ENCODE results near the gene EXOC6B. TPM values are rescaled to one million over a fixed set of nuclear protein-coding genes. Genes with fewer than 3 reads are reported as not detected.

EXOC6B gene
- total RNA-seq, 4 donors from 2014 or later: 15.7 to 58.4 (median 37.9) TPM

GRCh38 chr2:72175636-72176035 lies 650.2 kb downstream of the EXOC6B start:
- Histone ChIP-seq H3K27ac (no peak overlapping the region), H3K4me3 (no peak overlapping the region), H3K9me3 (no peaks in the 10 kb centered on the region), H3K27me3 (no peaks in the 10 kb centered on the region), H3K36me3 (peaks cover 0 to 8% (median 4%) of the 10 kb centered on the region in 4 donors), H3K4me1 (no peaks in the 10 kb centered on the region)
- no peak for DNase-seq
- intact Hi-C loops (cut with DNase I; ENCODE audit: low total_unique reads): no loop called here
- WGBS, 2 donors (ENCODE audit: low coverage in 1 of 2): 80 to 100% methylated on average over 2 to 4 of the region's 4 CpGs
- in situ Hi-C loops (cut with MboI; ENCODE audit: low pct_ligation_motif_present in 1 of 4, low pct_unique_long_range_greater_than_20kb in 1 of 4, low sequenced_read_pairs in 3 of 4): no loop called here
- TF ChIP-seq, protein P1, sequence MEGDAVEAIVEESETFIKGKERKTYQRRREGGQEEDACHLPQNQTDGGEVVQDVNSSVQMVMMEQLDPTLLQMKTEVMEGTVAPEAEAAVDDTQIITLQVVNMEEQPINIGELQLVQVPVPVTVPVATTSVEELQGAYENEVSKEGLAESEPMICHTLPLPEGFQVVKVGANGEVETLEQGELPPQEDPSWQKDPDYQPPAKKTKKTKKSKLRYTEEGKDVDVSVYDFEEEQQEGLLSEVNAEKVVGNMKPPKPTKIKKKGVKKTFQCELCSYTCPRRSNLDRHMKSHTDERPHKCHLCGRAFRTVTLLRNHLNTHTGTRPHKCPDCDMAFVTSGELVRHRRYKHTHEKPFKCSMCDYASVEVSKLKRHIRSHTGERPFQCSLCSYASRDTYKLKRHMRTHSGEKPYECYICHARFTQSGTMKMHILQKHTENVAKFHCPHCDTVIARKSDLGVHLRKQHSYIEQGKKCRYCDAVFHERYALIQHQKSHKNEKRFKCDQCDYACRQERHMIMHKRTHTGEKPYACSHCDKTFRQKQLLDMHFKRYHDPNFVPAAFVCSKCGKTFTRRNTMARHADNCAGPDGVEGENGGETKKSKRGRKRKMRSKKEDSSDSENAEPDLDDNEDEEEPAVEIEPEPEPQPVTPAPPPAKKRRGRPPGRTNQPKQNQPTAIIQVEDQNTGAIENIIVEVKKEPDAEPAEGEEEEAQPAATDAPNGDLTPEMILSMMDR (IDR thresholded peaks at IDR 0.05): no peak
- TF ChIP-seq POLR2AphosphoS5 (IDR thresholded peaks at IDR 0.05) (no peak), POLR2A (IDR thresholded peaks at IDR 0.05) (no peak), EP300 (IDR thresholded peaks at IDR 0.05; ENCODE audit: low read depth) (no peak)

DNA sequence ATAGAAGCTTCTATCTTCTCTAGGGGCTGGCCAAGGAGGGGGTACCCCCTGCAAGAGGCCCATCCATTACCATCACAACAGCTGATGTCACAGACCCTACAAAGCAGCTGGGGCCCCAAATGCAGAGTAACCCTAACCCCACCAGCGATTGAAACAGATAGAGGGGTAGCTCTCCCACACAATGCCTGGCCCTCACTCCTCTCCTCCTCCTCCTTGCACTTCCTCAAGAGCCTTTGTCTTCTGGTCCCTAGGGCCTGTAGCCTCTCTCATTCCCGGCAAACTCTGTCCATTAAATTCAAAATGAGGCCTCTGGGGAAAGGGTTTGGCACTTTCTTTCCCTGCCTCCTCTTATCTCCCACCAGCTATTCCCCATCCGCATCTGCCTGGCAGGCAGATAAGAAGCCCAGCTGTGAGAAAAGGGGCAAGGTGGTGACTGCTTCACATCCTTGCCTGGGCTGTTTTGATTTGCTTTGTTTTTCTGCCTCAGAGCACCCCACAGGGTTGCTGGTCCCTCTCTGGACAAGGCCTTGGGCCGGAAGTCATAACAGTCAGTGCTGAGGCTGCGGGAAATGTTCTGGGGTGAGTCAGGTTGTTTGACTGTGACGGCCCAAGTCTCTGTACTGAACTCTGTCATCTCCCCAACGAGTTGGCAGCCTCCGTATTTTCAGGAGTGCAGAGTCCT lies 652.1 kb downstream of the EXOC6B start:
- WGBS, 2 donors (ENCODE audit: low coverage in 1 of 2): 50 to 83% methylated on average over 1 to 8 of the region's 8 CpGs
- H3K4me1 ChIP-seq: no peaks in the 10 kb centered on the region
- H3K36me3 ChIP-seq: peaks cover 0 to 7% (median 4%) of the 10 kb centered on the region in 4 donors
- intact Hi-C loops (cut with DNase I; ENCODE audit: low total_unique reads): no loop called here
- TF ChIP-seq, protein P1 (IDR thresholded peaks at IDR 0.05): no peak
- TF ChIP-seq POLR2AphosphoS5 (IDR thresholded peaks at IDR 0.05): no peak
- no peak for TF ChIP-seq EP300 (IDR thresholded peaks at IDR 0.05; ENCODE audit: low read depth)
- no peak for TF ChIP-seq POLR2A (IDR thresholded peaks at IDR 0.05)
- no peak for DNase-seq
- in situ Hi-C loops (cut with MboI; ENCODE audit: low pct_ligation_motif_present in 1 of 4, low pct_unique_long_range_greater_than_20kb in 1 of 4, low sequenced_read_pairs in 3 of 4): loop anchor here in 2 of 4 donors (25.0 kb wide), 2 partner anchors 414 to 636 kb away; no protein-coding TSS in a partner anchor
- no peak overlapping the region for H3K4me3 ChIP-seq
- H3K9me3 ChIP-seq: no peaks in the 10 kb centered on the region
- H3K27ac ChIP-seq: no peak overlapping the region
- H3K27me3 ChIP-seq: no peaks in the 10 kb centered on the region

DNA sequence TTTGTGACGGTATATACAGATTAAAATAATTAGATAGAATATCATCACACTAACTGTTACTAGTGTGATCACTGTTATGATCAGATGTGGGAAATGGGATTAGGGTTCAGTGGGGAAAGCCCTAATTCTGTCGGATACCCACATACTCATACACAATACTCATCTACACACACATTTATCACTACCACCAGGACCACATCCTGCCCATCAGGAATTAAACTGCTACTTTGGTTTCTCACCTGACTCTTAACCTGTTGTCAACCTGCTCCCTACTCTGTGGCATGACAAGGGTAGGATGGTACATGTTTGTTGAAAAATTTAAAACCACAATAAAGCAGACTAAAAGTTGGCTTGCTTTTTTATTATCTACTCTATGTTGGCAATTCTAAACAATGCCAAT lies 653.4 kb downstream of the EXOC6B start:
- in situ Hi-C loops (cut with MboI; ENCODE audit: low pct_ligation_motif_present in 1 of 4, low pct_unique_long_range_greater_than_20kb in 1 of 4, low sequenced_read_pairs in 3 of 4): loop anchor here in 2 of 4 donors (25.0 kb wide), 2 partner anchors 415 to 635 kb away; no protein-coding TSS in a partner anchor
- TF ChIP-seq POLR2A (IDR thresholded peaks at IDR 0.05): no peak
- TF ChIP-seq POLR2AphosphoS5 (IDR thresholded peaks at IDR 0.05): no peak
- no peaks in the 10 kb centered on the region for H3K9me3 ChIP-seq
- H3K27ac ChIP-seq: no peak overlapping the region
- intact Hi-C loops (cut with DNase I; ENCODE audit: low total_unique reads): no loop called here
- 83 to 89% methylated on average over 2 of the region's 2 CpGs for WGBS, 2 donors (ENCODE audit: low coverage in 1 of 2)
- DNase-seq: no peak
- no peaks in the 10 kb centered on the region for H3K36me3 ChIP-seq
- H3K4me1 ChIP-seq: no peaks in the 10 kb centered on the region
- H3K4me3 ChIP-seq: no peak overlapping the region
- no peaks in the 10 kb centered on the region for H3K27me3 ChIP-seq

- intact Hi-C loops (cut with DNase I; ENCODE audit: low total_unique reads) (no loop called here), in situ Hi-C loops (cut with MboI; ENCODE audit: low pct_ligation_motif_present in 1 of 4, low pct_unique_long_range_greater_than_20kb in 1 of 4, low sequenced_read_pairs in 3 of 4) (loop anchor here in 2 of 4 donors (25.0 kb wide), 2 partner anchors 421 to 629 kb away; no protein-coding TSS in a partner anchor)
- H3K36me3 ChIP-seq: no peaks in the 10 kb centered on the region
- TF ChIP-seq, protein P1 (IDR thresholded peaks at IDR 0.05): no peak
- no peak for TF ChIP-seq POLR2AphosphoS5 (IDR thresholded peaks at IDR 0.05)
- no peak for TF ChIP-seq EP300 (IDR thresholded peaks at IDR 0.05; ENCODE audit: low read depth)
- TF ChIP-seq POLR2A (IDR thresholded peaks at IDR 0.05): no peak
- H3K9me3 ChIP-seq: no peaks in the 10 kb centered on the region
- WGBS, 2 donors (ENCODE audit: low coverage in 1 of 2): 78 to 84% methylated on average over 3 of the region's 3 CpGs
- no peak for DNase-seq
- no peaks in the 10 kb centered on the region for H3K4me1 ChIP-seq
- no peak overlapping the region for H3K27ac ChIP-seq
- H3K27me3 ChIP-seq: no peaks in the 10 kb centered on the region
- no peak overlapping the region for H3K4me3 ChIP-seq
Measured at GRCh38 chr2:72166279-72166678, 659.6 kb downstream of the EXOC6B start.
